HUES48 (cell line): ENCODE measurements around the gene KRT34.
"Not testable (repeated sequence)": the region's sequence is repeated elsewhere in the genome, so short reads cannot be mapped to it uniquely, and the experiment has no call there.

Experiments used
- H3K27ac ChIP-seq: one replicate; pipeline ENCODE4 v1.7.0; 2013; ENCODE audit warnings: low read depth, low read length, inconsistent platforms
- H3K27me3 ChIP-seq: 2 replicates; pipeline ENCODE4 v1.6.1; 2013; ENCODE audit warnings: mild to moderate bottlenecking, low read length; ENCODE audit not compliant: control insufficient read depth, insufficient read depth
- H3K36me3 ChIP-seq: 2 replicates; pipeline ENCODE4 v1.6.1; 2013; ENCODE audit warnings: low read length; ENCODE audit not compliant: control insufficient read depth, insufficient read depth
- H3K4me1 ChIP-seq: 2 replicates; pipeline ENCODE4 v1.6.1; 2013; ENCODE audit warnings: mild to moderate bottlenecking, low read length; ENCODE audit not compliant: control insufficient read depth, insufficient read depth
- H3K4me3 ChIP-seq: 2 replicates; pipeline ENCODE4 v1.5.1; 2013; ENCODE audit warnings: mild to moderate bottlenecking, low read depth, low read length
- H3K9ac ChIP-seq: 2 replicates; pipeline ENCODE4 v1.6.1; 2013; ENCODE audit warnings: mild to moderate bottlenecking, low read depth, low read length, moderate library complexity
- H3K9me3 ChIP-seq: 2 replicates; pipeline ENCODE4 v1.6.1; 2013; ENCODE audit warnings: low read length; ENCODE audit not compliant: control insufficient read depth, insufficient read depth

The KRT34 gene

GRCh38 chr17:41403404-41404023 lies 21.4 kb upstream of the KRT34 start:
- no peak overlapping the region for H3K9ac ChIP-seq
- no peak overlapping the region for H3K27ac ChIP-seq

GRCh38 chr17:41402161-41402560 lies 20.1 kb upstream of the KRT34 start:
- no peaks in the 10 kb centered on the region for H3K4me1 ChIP-seq

More at GRCh38 chr17:41403404-41404023, 21.4 kb upstream of the KRT34 start:
- Histone ChIP-seq H3K27me3 (no peaks in the 10 kb centered on the region), H3K4me1 (no peaks in the 10 kb centered on the region), H3K36me3 (no peaks in the 10 kb centered on the region), H3K4me3 (no peak overlapping the region), H3K9me3 (no peaks in the 10 kb centered on the region)

GRCh38 chr17:41396996-41397660 lies 15.0 kb upstream of the KRT34 start, which contains the start of gene KRT31:
Gene KRT31, minus strand, starts transcription at chr17:41397608. Its CDS starts 69 bp downstream, at chr17:41397539.
- Histone ChIP-seq H3K9ac (no peak within 1 kb of the TSS), H3K27ac (no peak within 1 kb of the TSS), H3K9me3 (no peaks in the 10 kb centered on the region), H3K4me3 (no peak within 1 kb of the TSS), H3K4me1 (no peaks in the 10 kb centered on the region), H3K27me3 (no peaks in the 10 kb centered on the region), H3K36me3 (no peaks in the 10 kb centered on the region)

More at GRCh38 chr17:41402161-41402560, 20.1 kb upstream of the KRT34 start:
- H3K4me3 ChIP-seq: no peak overlapping the region
- H3K9me3 ChIP-seq: no peaks in the 10 kb centered on the region
- H3K27ac ChIP-seq: no peak overlapping the region
- no peak overlapping the region for H3K9ac ChIP-seq
- H3K36me3 ChIP-seq: no peaks in the 10 kb centered on the region
- no peaks in the 10 kb centered on the region for H3K27me3 ChIP-seq

- H3K36me3 ChIP-seq: no peaks in the 10 kb centered on the region
- H3K27me3 ChIP-seq: no peaks in the 10 kb centered on the region
- no peaks in the 10 kb centered on the region for H3K9me3 ChIP-seq
- no peak overlapping the region for H3K9ac ChIP-seq
- H3K4me1 ChIP-seq: no peaks in the 10 kb centered on the region
- no peak overlapping the region for H3K27ac ChIP-seq
- H3K4me3 ChIP-seq: no peak overlapping the region
Measured at GRCh38 chr17:41396340-41396739, 14.2 kb upstream of the KRT34 start.

GRCh38 chr17:41395611-41396010 lies 13.5 kb upstream of the KRT34 start:
- Histone ChIP-seq H3K4me3 (no peak overlapping the region), H3K9me3 (no peaks in the 10 kb centered on the region), H3K4me1 (no peaks in the 10 kb centered on the region), H3K27ac (no peak overlapping the region), H3K27me3 (no peaks in the 10 kb centered on the region), H3K9ac (no peak overlapping the region), H3K36me3 (no peaks in the 10 kb centered on the region)

- H3K36me3 ChIP-seq, H3K4me1 ChIP-seq, H3K27ac ChIP-seq, H3K9me3 ChIP-seq, H3K9ac ChIP-seq, H3K27me3 ChIP-seq, H3K4me3 ChIP-seq: not testable (repeated sequence)
Measured at GRCh38 chr17:41395044-41395443, 12.9 kb upstream of the KRT34 start.

GRCh38 chr17:41394254-41394996 lies 12.3 kb upstream of the KRT34 start:
- no peak overlapping the region for H3K27ac ChIP-seq
- H3K9me3 ChIP-seq: no peaks in the 10 kb centered on the region
- H3K9ac ChIP-seq: no peak overlapping the region
- no peak overlapping the region for H3K4me3 ChIP-seq
- H3K27me3 ChIP-seq: no peaks in the 10 kb centered on the region
- no peaks in the 10 kb centered on the region for H3K36me3 ChIP-seq
- no peaks in the 10 kb centered on the region for H3K4me1 ChIP-seq

GRCh38 chr17:41393826-41394225 lies 11.7 kb upstream of the KRT34 start:
- H3K27ac ChIP-seq: no peak overlapping the region
- H3K9me3 ChIP-seq: no peaks in the 10 kb centered on the region
- H3K4me1 ChIP-seq: no peaks in the 10 kb centered on the region
- no peaks in the 10 kb centered on the region for H3K36me3 ChIP-seq
- no peaks in the 10 kb centered on the region for H3K27me3 ChIP-seq
- no peak overlapping the region for H3K9ac ChIP-seq
- H3K4me3 ChIP-seq: no peak overlapping the region

GRCh38 chr17:41393294-41393693 lies 11.2 kb upstream of the KRT34 start:
- Histone ChIP-seq H3K9ac (no peak overlapping the region), H3K4me3 (no peak overlapping the region), H3K27me3 (no peaks in the 10 kb centered on the region), H3K27ac (no peak overlapping the region), H3K9me3 (no peaks in the 10 kb centered on the region), H3K4me1 (no peaks in the 10 kb centered on the region), H3K36me3 (no peaks in the 10 kb centered on the region)

- no peaks in the 10 kb centered on the region for H3K4me1 ChIP-seq
- no peak overlapping the region for H3K27ac ChIP-seq
- H3K36me3 ChIP-seq: no peaks in the 10 kb centered on the region
- H3K9ac ChIP-seq: no peak overlapping the region
- no peak overlapping the region for H3K4me3 ChIP-seq
- H3K27me3 ChIP-seq: no peaks in the 10 kb centered on the region
- no peaks in the 10 kb centered on the region for H3K9me3 ChIP-seq
Measured at GRCh38 chr17:41392278-41392677, 10.2 kb upstream of the KRT34 start.

- no peaks in the 10 kb centered on the region for H3K36me3 ChIP-seq
- H3K27ac ChIP-seq: no peak overlapping the region
- H3K4me3 ChIP-seq: no peak overlapping the region
- no peaks in the 10 kb centered on the region for H3K4me1 ChIP-seq
- no peaks in the 10 kb centered on the region for H3K27me3 ChIP-seq
- H3K9me3 ChIP-seq: no peaks in the 10 kb centered on the region
- H3K9ac ChIP-seq: no peak overlapping the region
Measured at GRCh38 chr17:41391535-41391934, 9.4 kb upstream of the KRT34 start.
